SK-N-SH (cell line): Measurements from ENCODE around the gene TUBGCP3. TPM values are rescaled to one million over a fixed set of nuclear protein-coding genes. Genes with fewer than 3 reads are reported as not detected.
"Not testable (repeated sequence)": the region's sequence is repeated elsewhere in the genome, so short reads cannot be mapped to it uniquely, and the experiment has no call there.

Experiments
- CTCF ChIA-PET: fragments of 300-600, 350-600 bp; formaldehyde crosslinking; extraction: SDS; loops from one replicate; lab custom pipeline; 2021; lab: Yijun Ruan, JAX
- POLR2A ChIA-PET: fragments of 350-600 bp; sonication (Branson Sonifier 250); formaldehyde crosslinking; extraction: SDS; loops from one replicate; lab custom pipeline; 2020; ENCODE audit warnings: antibody characterized with exemption, inconsistent platforms; lab: Yijun Ruan, JAX
- DNase-seq: peaks from one replicate; pipeline ENCODE4 v3.0.0; 2012
- H2AFZ ChIP-seq: fragments of 200-600 bp; sonication (generic); 2 replicates; pipeline ENCODE4 v1.8.1; 2016; ENCODE audit warnings: antibody characterized with exemption, mild to moderate bottlenecking, low read depth
- H3F3A ChIP-seq: fragments of 200-600 bp; sonication (generic); replicated peaks from 2 replicates; pipeline ENCODE3; 2016; ENCODE audit warnings: antibody characterized with exemption, mild to moderate bottlenecking; ENCODE audit not compliant: insufficient read depth
- H3K27ac ChIP-seq, 2 experiments: fragments of 200-500 bp in 1 of 2; fragments of 200-600 bp in 1 of 2; sonication (Bioruptor generic) in 1 of 2; sonication (generic), shearing (Covaris generic) in 1 of 2; 2 replicates each; pipeline versions ENCODE4 v1.5.1 to v1.6.1; 2014 to 2016; ENCODE audit warnings: low read depth in 2 of 2, inconsistent platforms in 1 of 2, low read length in 1 of 2, mild to moderate bottlenecking in 1 of 2, mixed read lengths in 1 of 2
- H3K27me3 ChIP-seq: fragments of 200-600 bp; sonication (generic), shearing (Covaris generic); 2 replicates; pipeline ENCODE4 v1.6.1; 2016; ENCODE audit warnings: mixed run types; ENCODE audit not compliant: insufficient read depth
- H3K36me3 ChIP-seq, 2 experiments: fragments of 200-500 bp in 1 of 2; fragments of 200-600 bp in 1 of 2; sonication (Bioruptor generic) in 1 of 2; sonication (generic) in 1 of 2; replicated peaks in 1 of 2; 2 replicates each; pipeline versions ENCODE3 to v1.5.1; 2014 to 2016; ENCODE audit warnings: low read length in 1 of 2, mild to moderate bottlenecking in 1 of 2; ENCODE audit not compliant: insufficient read depth in 2 of 2, control insufficient read depth in 1 of 2
- H3K4me1 ChIP-seq, 2 experiments: fragments of 200-500 bp in 1 of 2; fragments of 200-600 bp in 1 of 2; sonication (Bioruptor generic) in 1 of 2; sonication (generic), shearing (Covaris generic) in 1 of 2; 2 replicates each; pipeline versions ENCODE4 v1.5.1 to v1.6.1; 2014 to 2016; ENCODE audit warnings: low read depth in 1 of 2, low read length in 1 of 2, mixed run types in 1 of 2; ENCODE audit not compliant: insufficient read depth in 2 of 2, control insufficient read depth in 1 of 2
- H3K4me2 ChIP-seq: fragments of 200-600 bp; sonication (generic), shearing (Covaris generic); 2 replicates; pipeline ENCODE4 v1.6.1; 2017; ENCODE audit warnings: mixed run types
- H3K4me3 ChIP-seq, 2 experiments: fragments of 200-500 bp in 1 of 2; fragments of 200-600 bp in 1 of 2; sonication (Bioruptor generic) in 1 of 2; sonication (generic), shearing (Covaris generic) in 1 of 2; 2 replicates each; pipeline versions ENCODE4 v1.5.1 to v1.8.1; 2014 to 2016; ENCODE audit warnings: low read depth in 2 of 2, inconsistent platforms in 1 of 2, low read length in 1 of 2, mild to moderate bottlenecking in 1 of 2, mixed read lengths in 1 of 2, moderate library complexity in 1 of 2
- H3K79me2 ChIP-seq: fragments of 200-600 bp; sonication (generic); 2 replicates; pipeline ENCODE4 v1.8.1; 2017; ENCODE audit warnings: mild to moderate bottlenecking; ENCODE audit not compliant: insufficient read depth
- H3K9ac ChIP-seq: fragments of 200-600 bp; sonication (generic); 2 replicates; pipeline ENCODE4 v1.6.1; 2017; ENCODE audit warnings: mixed run types
- H3K9me2 ChIP-seq: fragments of 200-600 bp; sonication (generic); 2 replicates; pipeline ENCODE4 v1.6.1; 2017; ENCODE audit warnings: mixed run types
- H3K9me3 ChIP-seq: fragments of 200-600 bp; sonication (generic); 2 replicates; pipeline ENCODE4 v1.6.1; 2017; ENCODE audit warnings: mixed run types, mild to moderate bottlenecking, moderate library complexity
- H4K20me1 ChIP-seq: fragments of 200-600 bp; sonication (generic); 2 replicates; pipeline ENCODE4 v1.6.1; 2017; ENCODE audit warnings: mild to moderate bottlenecking, mixed run types; ENCODE audit not compliant: insufficient read depth
- FOXM1 ChIP-seq: IDR thresholded peaks from 2 replicates; pipeline ENCODE4 v1.4.0; 2012; ENCODE audit warnings: low read depth, mild to moderate bottlenecking
- MXI1 ChIP-seq: IDR thresholded peaks from 2 replicates; pipeline ENCODE4 v1.6.1; 2012; ENCODE audit warnings: mild to moderate bottlenecking, low read depth, low read length, improper control_type of control experiment
- NFIC ChIP-seq: IDR thresholded peaks from 2 replicates; pipeline ENCODE4 v1.4.0; 2012; ENCODE audit warnings: borderline replicate concordance
- PBX3 ChIP-seq: IDR thresholded peaks from 2 replicates; pipeline ENCODE4; 2012
- RAD21 ChIP-seq: IDR thresholded peaks from 2 replicates; pipeline ENCODE4 v1.6.1; 2012; ENCODE audit warnings: mild to moderate bottlenecking, low read length
- SMC3 ChIP-seq: IDR thresholded peaks from 2 replicates; pipeline ENCODE4 v1.6.1; 2012; ENCODE audit warnings: low read depth, low read length, improper control_type of control experiment
- TCF12 ChIP-seq: IDR thresholded peaks from 2 replicates; pipeline ENCODE4 v1.4.0; 2012
- YY1 ChIP-seq: IDR thresholded peaks from 2 replicates; pipeline ENCODE4 v1.4.0; 2012; ENCODE audit warnings: low read depth, mild to moderate bottlenecking
- WGBS: methylation state at CpG from one replicate; pipeline ENCODE4 v1.1.6; 2017; ENCODE audit warnings: low lambda C conversion rate; 5-methylcytosine and 5-hydroxymethylcytosine counted together
- polyA plus RNA-seq, 3 experiments: library from polyadenylated mRNA; depleted of rRNA; stranded (reverse); fragments of >200 nt; gene quantifications; 2 replicates each; pipeline ENCODE4 v1.2.3, GENCODE V29; 2012
- TF ChIP-seq, protein P1 (sequence below): IDR thresholded peaks from 2 replicates; pipeline ENCODE4 v1.6.1; 2012; ENCODE audit warnings: mild to moderate bottlenecking, low read depth, low read length, moderate library complexity
- TF ChIP-seq, protein P2 (sequence below): IDR thresholded peaks from 2 replicates; pipeline ENCODE4 v1.4.0; 2012; ENCODE audit warnings: low read depth

The TUBGCP3 gene
- polyA plus RNA-seq, 1 of the 3 experiments (the other 2 are of a cell fraction): 16.8 TPM

DNA sequence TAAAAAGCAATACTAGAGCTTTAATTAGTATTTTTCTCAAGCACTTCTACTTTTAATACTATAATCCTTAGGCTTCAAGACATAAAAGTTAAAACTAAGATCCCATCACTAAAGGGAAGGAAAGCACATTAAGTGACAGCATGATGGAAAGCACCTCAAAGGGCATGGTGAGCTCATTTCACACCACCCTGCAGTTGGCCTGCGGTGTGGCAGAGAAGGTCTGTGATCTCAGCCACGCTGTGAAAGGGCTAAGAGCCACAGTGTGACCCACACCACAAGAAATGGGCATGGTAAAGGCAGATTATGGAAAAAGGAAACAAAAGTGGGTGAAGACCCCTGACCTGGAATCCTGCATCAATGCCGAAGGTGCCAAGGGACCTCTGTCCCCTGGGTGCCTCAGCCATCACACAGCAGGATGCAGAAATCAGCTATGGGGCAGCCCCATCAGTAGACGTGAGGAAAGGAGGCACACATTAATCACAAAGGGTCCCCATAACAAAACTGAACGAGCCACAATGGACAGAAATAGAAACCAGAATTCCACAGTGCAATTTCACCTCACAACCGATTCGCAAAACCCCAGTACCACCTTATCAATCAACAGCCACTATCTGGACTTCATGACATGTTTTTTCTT, 33.6 kb downstream of the TUBGCP3 start:
- H3K4me1 ChIP-seq: no peaks in the 10 kb centered on the region; a peak in 1 of 4 replicates
- no peak overlapping the region for H3K4me3 ChIP-seq
- no peak overlapping the region for H3K9ac ChIP-seq
- WGBS: 93% methylated on average over 7 of the region's 7 CpGs
- H3K79me2 ChIP-seq: no peaks in the 10 kb centered on the region
- no peaks in the 10 kb centered on the region for H3K9me2 ChIP-seq
- TF ChIP-seq FOXM1 (no peak), NFIC (no peak), MXI1 (no peak), PBX3 (no peak), YY1 (no peak), RAD21 (no peak), TCF12 (no peak), SMC3 (no peak)
- TF ChIP-seq, protein P1, sequence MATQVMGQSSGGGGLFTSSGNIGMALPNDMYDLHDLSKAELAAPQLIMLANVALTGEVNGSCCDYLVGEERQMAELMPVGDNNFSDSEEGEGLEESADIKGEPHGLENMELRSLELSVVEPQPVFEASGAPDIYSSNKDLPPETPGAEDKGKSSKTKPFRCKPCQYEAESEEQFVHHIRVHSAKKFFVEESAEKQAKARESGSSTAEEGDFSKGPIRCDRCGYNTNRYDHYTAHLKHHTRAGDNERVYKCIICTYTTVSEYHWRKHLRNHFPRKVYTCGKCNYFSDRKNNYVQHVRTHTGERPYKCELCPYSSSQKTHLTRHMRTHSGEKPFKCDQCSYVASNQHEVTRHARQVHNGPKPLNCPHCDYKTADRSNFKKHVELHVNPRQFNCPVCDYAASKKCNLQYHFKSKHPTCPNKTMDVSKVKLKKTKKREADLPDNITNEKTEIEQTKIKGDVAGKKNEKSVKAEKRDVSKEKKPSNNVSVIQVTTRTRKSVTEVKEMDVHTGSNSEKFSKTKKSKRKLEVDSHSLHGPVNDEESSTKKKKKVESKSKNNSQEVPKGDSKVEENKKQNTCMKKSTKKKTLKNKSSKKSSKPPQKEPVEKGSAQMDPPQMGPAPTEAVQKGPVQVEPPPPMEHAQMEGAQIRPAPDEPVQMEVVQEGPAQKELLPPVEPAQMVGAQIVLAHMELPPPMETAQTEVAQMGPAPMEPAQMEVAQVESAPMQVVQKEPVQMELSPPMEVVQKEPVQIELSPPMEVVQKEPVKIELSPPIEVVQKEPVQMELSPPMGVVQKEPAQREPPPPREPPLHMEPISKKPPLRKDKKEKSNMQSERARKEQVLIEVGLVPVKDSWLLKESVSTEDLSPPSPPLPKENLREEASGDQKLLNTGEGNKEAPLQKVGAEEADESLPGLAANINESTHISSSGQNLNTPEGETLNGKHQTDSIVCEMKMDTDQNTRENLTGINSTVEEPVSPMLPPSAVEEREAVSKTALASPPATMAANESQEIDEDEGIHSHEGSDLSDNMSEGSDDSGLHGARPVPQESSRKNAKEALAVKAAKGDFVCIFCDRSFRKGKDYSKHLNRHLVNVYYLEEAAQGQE: no peak
- TF ChIP-seq, protein P2, sequence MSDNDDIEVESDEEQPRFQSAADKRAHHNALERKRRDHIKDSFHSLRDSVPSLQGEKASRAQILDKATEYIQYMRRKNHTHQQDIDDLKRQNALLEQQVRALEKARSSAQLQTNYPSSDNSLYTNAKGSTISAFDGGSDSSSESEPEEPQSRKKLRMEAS: no peak
- no peaks in the 10 kb centered on the region for H3F3A ChIP-seq
- no peaks in the 10 kb centered on the region for H3K9me3 ChIP-seq
- no peak overlapping the region for H3K4me2 ChIP-seq
- CTCF ChIA-PET: no interaction called here
- H4K20me1 ChIP-seq: 0 out of 2 replicates have a peak, but pooled peaks cover 3% of the 10 kb centered on the region
- H2AFZ ChIP-seq: no peak overlapping the region
- H3K36me3 ChIP-seq: peaks cover 34 to 72% of the 10 kb centered on the region in 2 experiments
- no peaks in the 10 kb centered on the region for H3K27me3 ChIP-seq
- POLR2A ChIA-PET: no interaction called here
- no peak for DNase-seq
- no peak overlapping the region; a peak in 1 of 4 replicates for H3K27ac ChIP-seq

- H3K27me3 ChIP-seq, POLR2A ChIA-PET, H3K27ac ChIP-seq, CTCF ChIA-PET, DNase-seq, H3F3A ChIP-seq, H3K4me1 ChIP-seq, H3K4me2 ChIP-seq, H3K79me2 ChIP-seq, H3K4me3 ChIP-seq, H3K9ac ChIP-seq, H2AFZ ChIP-seq, H4K20me1 ChIP-seq, H3K9me3 ChIP-seq, H3K9me2 ChIP-seq: not testable (repeated sequence)
- 100% methylated on average over 4 of the region's 5 CpGs for WGBS
- peaks cover 32 to 55% of the 10 kb centered on the region in 2 experiments for H3K36me3 ChIP-seq
Observed at GRCh38 chr13:112548975-112549374, 39.0 kb downstream of the TUBGCP3 start.
